HEK293 (cell line): ENCODE results near the gene ERMP1.

ENCODE experiments used
- CTCF ChIA-PET: fragments of 350-600 bp; formaldehyde crosslinking; extraction: SDS; loops from one replicate; lab custom pipeline; 2021; ENCODE audit warnings: antibody characterized with exemption; lab: Yijun Ruan, JAX
- POLR2A ChIA-PET: fragments of 300-600 bp; formaldehyde crosslinking; extraction: SDS; loops from one replicate; lab custom pipeline; 2020; ENCODE audit warnings: antibody characterized with exemption, inconsistent platforms; lab: Yijun Ruan, JAX
- H3K27ac ChIP-seq: fragments of 200-500 bp; sonication (Bioruptor generic); 2 replicates; pipeline ENCODE4 v1.5.1; 2014; ENCODE audit warnings: low read depth, low read length, control low read depth, inconsistent platforms; ENCODE audit errors: extremely low read depth
- H3K36me3 ChIP-seq, 2 experiments: fragments of 200-500 bp in 1 of 2; sonication (Bioruptor generic) in 1 of 2; 1 replicate in 1 of 2; 2 replicates in 1 of 2; pipeline ENCODE4 v1.5.1; 2014 to 2017; ENCODE audit warnings: inconsistent platforms in 2 of 2, low read length in 2 of 2; ENCODE audit not compliant: control insufficient read depth in 2 of 2, insufficient read depth in 1 of 2
- H3K4me1 ChIP-seq: fragments of 200-500 bp; sonication (Bioruptor generic); 2 replicates; pipeline ENCODE4 v1.5.1; 2014; ENCODE audit warnings: mild to moderate bottlenecking, low read length, inconsistent platforms; ENCODE audit not compliant: control insufficient read depth, insufficient read depth
- H3K4me3 ChIP-seq: 2 replicates; pipeline ENCODE4 v1.5.1; 2011; ENCODE audit warnings: low read depth, mild to moderate bottlenecking, control low read depth, low read length, moderate library complexity
- H3K9me3 ChIP-seq: fragments of 200-500 bp; sonication (Bioruptor generic); 2 replicates; pipeline ENCODE4 v1.5.1; 2014; ENCODE audit warnings: low read depth, low read length, inconsistent platforms; ENCODE audit not compliant: control insufficient read depth, insufficient read depth
- ATF2 ChIP-seq: fragments of 450-650 bp; formaldehyde crosslinking; IDR thresholded peaks from 2 replicates; pipeline ENCODE4 v1.5.1; 2016; ENCODE audit warnings: missing biosample characterization, missing genetic modification characterization, low read depth
- SALL2 ChIP-seq: fragments of 450-650 bp; formaldehyde crosslinking; IDR thresholded peaks from 2 replicates; pipeline ENCODE4 v1.5.0; 2017; ENCODE audit warnings: missing biosample characterization, mild to moderate bottlenecking, missing genetic modification characterization, borderline replicate concordance
- SCRT1 ChIP-seq: fragments of 450-650 bp; formaldehyde crosslinking; IDR thresholded peaks from 2 replicates; pipeline ENCODE4 v1.5.1; 2016; ENCODE audit warnings: missing biosample characterization, missing genetic modification characterization, borderline replicate concordance
- SP7 ChIP-seq: fragments of 450-650 bp; formaldehyde crosslinking; IDR thresholded peaks from 2 replicates; pipeline ENCODE4 v1.5.1; 2016; ENCODE audit warnings: missing biosample characterization, missing genetic modification characterization
- ZBTB48 ChIP-seq: fragments of 450-650 bp; formaldehyde crosslinking; IDR thresholded peaks from 2 replicates; pipeline ENCODE4 v1.5.1; 2016; ENCODE audit warnings: missing biosample characterization, missing genetic modification characterization
- ZEB2 ChIP-seq: fragments of 450-650 bp; formaldehyde crosslinking; IDR thresholded peaks from 2 replicates; pipeline ENCODE4 v1.5.1; 2016; ENCODE audit warnings: missing biosample characterization, missing genetic modification characterization
- ZFP41 ChIP-seq: fragments of 450-650 bp; formaldehyde crosslinking; IDR thresholded peaks from 2 replicates; pipeline ENCODE4 v1.5.1; 2016; ENCODE audit warnings: missing biosample characterization, missing genetic modification characterization, borderline replicate concordance
- ZNF157 ChIP-seq: fragments of 450-650 bp; formaldehyde crosslinking; IDR thresholded peaks from 2 replicates; pipeline ENCODE4 v1.5.1; 2016; ENCODE audit warnings: missing biosample characterization, missing genetic modification characterization
- ZNF16 ChIP-seq: fragments of 450-650 bp; formaldehyde crosslinking; IDR thresholded peaks from 2 replicates; pipeline ENCODE4 v1.5.1; 2016; ENCODE audit warnings: low read depth, missing biosample characterization, missing genetic modification characterization
- ZNF175 ChIP-seq: fragments of 450-650 bp; formaldehyde crosslinking; IDR thresholded peaks from 2 replicates; pipeline ENCODE4 v1.5.1; 2016; ENCODE audit warnings: missing biosample characterization, missing genetic modification characterization
- ZNF701 ChIP-seq: fragments of 450-650 bp; formaldehyde crosslinking; IDR thresholded peaks from 2 replicates; pipeline ENCODE4 v1.5.1; 2016; ENCODE audit warnings: missing biosample characterization, missing genetic modification characterization
- ZNF707 ChIP-seq: fragments of 450-650 bp; formaldehyde crosslinking; IDR thresholded peaks from 2 replicates; pipeline ENCODE4 v1.5.1; 2016; ENCODE audit warnings: missing biosample characterization, missing genetic modification characterization
- ZNF777 ChIP-seq: fragments of 450-650 bp; formaldehyde crosslinking; IDR thresholded peaks from 2 replicates; pipeline ENCODE4 v1.5.1; 2017; ENCODE audit warnings: missing biosample characterization, missing genetic modification characterization, borderline replicate concordance
- ZSCAN5A ChIP-seq: fragments of 450-650 bp; formaldehyde crosslinking; IDR thresholded peaks from 2 replicates; pipeline ENCODE4 v1.5.1; 2016; ENCODE audit warnings: missing biosample characterization, missing genetic modification characterization
- TF ChIP-seq, protein P1 (sequence below): fragments of 450-650 bp; formaldehyde crosslinking; IDR thresholded peaks from 2 replicates; pipeline ENCODE4 v1.5.1; 2016; ENCODE audit warnings: missing biosample characterization, missing genetic modification characterization
- TF ChIP-seq, protein P2 (sequence below): fragments of 450-650 bp; IDR thresholded peaks from 2 replicates; pipeline ENCODE4 v1.5.1; 2018; ENCODE audit warnings: missing biosample characterization, missing genetic modification characterization
- TF ChIP-seq, protein P3 (sequence below): fragments of 450-650 bp; formaldehyde crosslinking; IDR thresholded peaks from 2 replicates; pipeline ENCODE4 v1.5.1; 2016; ENCODE audit warnings: missing biosample characterization, missing genetic modification characterization

ERMP1 gene

GRCh38 chr9:5786370-5787127 is 46.4 kb downstream of the ERMP1 start (continued):
- TF ChIP-seq ZNF777 (no peak), ZNF175 (tag by site-specific recombination) (no peak), ZNF707 (tag by site-specific recombination) (no peak), ZBTB48 (tag by site-specific recombination) (no peak), SP7 (tag by site-specific recombination) (no peak), ZNF157 (no peak)
- TF ChIP-seq, protein P1, sequence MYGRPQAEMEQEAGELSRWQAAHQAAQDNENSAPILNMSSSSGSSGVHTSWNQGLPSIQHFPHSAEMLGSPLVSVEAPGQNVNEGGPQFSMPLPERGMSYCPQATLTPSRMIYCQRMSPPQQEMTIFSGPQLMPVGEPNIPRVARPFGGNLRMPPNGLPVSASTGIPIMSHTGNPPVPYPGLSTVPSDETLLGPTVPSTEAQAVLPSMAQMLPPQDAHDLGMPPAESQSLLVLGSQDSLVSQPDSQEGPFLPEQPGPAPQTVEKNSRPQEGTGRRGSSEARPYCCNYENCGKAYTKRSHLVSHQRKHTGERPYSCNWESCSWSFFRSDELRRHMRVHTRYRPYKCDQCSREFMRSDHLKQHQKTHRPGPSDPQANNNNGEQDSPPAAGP (tag by site-specific recombination) = no peak

GRCh38 chr9:5784526-5785315 is 48.2 kb downstream of the ERMP1 start:
- no peak overlapping the region for H3K27ac ChIP-seq
- TF ChIP-seq, protein P2, sequence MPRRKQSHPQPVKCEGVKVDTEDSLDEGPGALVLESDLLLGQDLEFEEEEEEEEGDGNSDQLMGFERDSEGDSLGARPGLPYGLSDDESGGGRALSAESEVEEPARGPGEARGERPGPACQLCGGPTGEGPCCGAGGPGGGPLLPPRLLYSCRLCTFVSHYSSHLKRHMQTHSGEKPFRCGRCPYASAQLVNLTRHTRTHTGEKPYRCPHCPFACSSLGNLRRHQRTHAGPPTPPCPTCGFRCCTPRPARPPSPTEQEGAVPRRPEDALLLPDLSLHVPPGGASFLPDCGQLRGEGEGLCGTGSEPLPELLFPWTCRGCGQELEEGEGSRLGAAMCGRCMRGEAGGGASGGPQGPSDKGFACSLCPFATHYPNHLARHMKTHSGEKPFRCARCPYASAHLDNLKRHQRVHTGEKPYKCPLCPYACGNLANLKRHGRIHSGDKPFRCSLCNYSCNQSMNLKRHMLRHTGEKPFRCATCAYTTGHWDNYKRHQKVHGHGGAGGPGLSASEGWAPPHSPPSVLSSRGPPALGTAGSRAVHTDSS (tag by site-specific recombination) = no peak
- TF ChIP-seq ATF2 (no peak), ZNF16 (no peak), ZEB2 (no peak), SALL2 (no peak), ZFP41 (tag by site-specific recombination) (no peak), ZNF701 (no peak)
- TF ChIP-seq, all 188 proteins: peak for 0
- no peaks in the 10 kb centered on the region for H3K4me1 ChIP-seq
- ChIA-PET POLR2A (no interaction called here), CTCF (no interaction called here)
- peaks cover 0 to 27% of the 10 kb centered on the region in 2 experiments; a peak in 2 of 3 replicates for H3K36me3 ChIP-seq
- H3K9me3 ChIP-seq = no peaks in the 10 kb centered on the region
- no peak overlapping the region for H3K4me3 ChIP-seq

DNA sequence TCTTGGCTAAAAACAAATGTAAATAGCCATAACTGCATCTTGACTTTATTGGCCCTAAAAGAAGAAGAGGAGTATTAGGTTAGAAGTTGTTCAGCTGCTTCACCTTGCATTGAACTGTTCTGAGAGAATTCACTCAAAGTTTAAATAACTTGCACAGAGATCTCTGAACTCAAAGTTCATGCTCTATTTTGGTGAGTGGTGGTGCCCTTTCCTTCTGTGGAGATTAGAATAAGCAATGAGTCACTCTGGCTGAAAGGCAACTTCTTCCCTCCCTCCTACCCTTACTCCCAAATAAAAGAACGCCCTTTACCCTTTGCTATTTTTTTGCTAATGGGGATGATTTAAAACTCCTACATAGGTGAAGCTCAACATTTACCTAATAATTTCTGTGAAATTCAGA is 48.9 kb downstream of the ERMP1 start:
- ChIA-PET POLR2A (no interaction called here), CTCF (no interaction called here)
- no peak overlapping the region for H3K27ac ChIP-seq
- TF ChIP-seq SCRT1 (tag by site-specific recombination) (no peak), ZSCAN5A (tag by site-specific recombination) (no peak)
- TF ChIP-seq, protein P3, sequence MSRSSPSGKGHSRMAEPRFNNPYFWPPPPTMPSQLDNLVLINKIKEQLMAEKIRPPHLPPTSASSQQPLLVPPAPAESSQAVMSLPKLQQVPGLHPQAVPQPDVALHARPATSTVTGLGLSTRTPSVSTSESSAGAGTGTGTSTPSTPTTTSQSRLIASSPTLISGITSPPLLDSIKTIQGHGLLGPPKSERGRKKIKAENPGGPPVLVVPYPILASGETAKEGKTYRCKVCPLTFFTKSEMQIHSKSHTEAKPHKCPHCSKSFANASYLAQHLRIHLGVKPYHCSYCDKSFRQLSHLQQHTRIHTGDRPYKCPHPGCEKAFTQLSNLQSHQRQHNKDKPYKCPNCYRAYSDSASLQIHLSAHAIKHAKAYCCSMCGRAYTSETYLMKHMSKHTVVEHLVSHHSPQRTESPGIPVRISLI = no peak
- no peaks in the 10 kb centered on the region for H3K4me1 ChIP-seq
- peaks cover 0 to 32% of the 10 kb centered on the region in 2 experiments; a peak in 2 of 3 replicates for H3K36me3 ChIP-seq
- no peaks in the 10 kb centered on the region for H3K9me3 ChIP-seq
- no peak overlapping the region for H3K4me3 ChIP-seq
